Fibroblast of gingiva (primary cell): ENCODE measurements around the gene FOXP1.

ENCODE experiments used
- DNase-seq: peaks from one replicate; pipeline ENCODE4 v3.0.0-alpha.2; 2011; ENCODE audit warnings: low read depth

Gene FOXP1

DNA sequence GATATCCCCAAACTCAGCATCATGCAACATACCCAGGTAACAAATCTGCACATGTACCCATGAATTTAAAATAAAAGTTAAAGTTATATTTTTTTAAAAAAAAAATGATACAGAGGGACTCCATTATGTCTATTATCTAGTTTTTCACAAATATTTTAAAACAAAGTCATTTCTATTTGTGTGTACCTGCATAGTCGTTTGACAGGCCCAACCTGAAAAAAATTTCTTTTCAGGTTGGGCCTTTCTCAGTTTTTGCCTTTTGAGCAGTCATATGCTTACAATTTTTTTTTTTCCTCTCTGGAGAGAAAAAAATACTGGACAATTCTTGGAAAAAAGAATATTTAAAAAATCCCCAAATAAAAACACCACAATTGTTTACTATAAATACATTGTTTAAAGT, 459.5 kb downstream of the FOXP1 start:
- DNase-seq = no peak

DNA sequence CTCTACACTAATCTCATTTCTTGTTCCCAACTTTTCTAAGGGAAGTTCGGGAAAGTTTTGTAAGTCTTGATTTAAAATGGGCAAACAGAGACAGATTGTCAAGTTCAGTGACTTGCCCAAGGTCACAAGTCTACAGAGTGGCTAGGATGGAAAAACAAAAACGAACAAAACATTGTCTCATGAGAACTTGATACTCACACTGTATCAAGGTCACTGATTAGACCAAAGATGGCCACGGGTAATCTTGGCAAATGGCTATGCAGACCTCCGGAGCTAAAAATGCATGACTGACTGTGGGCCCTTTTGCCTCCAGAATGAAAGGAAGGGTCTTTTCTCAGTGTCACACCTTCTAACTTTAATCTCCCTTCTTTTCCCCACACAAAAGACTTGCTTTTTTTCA, 460.9 kb downstream of the FOXP1 start:
- no peak for DNase-seq

DNA sequence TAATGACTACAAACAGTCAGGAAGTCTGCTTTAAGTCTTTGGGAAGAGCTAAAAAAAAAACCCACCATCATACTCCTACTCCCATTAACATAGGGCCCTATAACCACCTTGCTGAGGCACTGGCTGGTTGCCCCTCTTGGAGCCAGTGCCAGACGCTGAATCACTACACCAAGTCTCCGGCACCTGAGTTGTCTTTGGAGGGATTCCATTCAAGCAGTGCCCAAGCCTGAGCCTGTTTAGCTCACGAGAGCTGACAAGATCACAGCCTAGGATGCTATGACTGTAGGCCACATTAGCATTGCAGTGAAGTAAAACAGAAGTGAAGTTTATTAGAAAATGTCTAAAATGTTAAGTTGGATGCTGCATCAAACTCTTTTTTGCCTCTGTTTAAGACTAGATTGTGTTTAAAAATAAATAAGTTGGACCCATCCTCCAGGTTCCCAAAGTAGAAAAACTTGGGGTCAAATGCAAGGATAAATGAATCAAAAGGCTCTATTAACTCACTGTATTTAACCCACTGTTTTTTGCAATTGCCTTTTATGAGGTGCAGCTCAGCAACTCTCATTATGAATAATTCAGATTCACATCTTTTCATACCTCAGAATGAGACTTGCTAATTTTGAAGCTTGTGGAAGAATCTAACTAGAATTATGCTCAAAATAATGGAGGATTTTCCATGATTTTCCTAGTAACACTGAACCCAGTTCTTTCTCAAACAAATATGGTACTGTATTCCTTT, 461.9 kb downstream of the FOXP1 start:
- no peak for DNase-seq

DNA sequence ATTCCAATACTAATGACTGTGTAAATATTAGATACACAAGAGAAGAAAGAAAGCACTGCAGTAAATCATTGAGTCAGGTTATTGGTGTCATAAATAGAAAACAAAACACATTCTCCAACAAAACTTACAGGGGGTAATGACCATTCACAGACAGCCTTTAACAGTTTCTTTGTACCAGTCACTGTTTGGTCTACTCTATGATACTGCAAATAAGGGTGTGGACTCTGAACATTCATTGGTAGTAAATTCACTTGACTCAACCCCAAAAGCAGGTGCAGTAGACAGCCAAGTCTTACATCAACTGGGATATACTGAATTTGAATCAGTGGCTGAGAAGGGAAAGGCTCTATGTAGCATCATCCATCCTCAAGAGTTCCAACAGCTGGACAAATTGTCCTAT, 463.5 kb downstream of the FOXP1 start:
- no peak for DNase-seq

DNA sequence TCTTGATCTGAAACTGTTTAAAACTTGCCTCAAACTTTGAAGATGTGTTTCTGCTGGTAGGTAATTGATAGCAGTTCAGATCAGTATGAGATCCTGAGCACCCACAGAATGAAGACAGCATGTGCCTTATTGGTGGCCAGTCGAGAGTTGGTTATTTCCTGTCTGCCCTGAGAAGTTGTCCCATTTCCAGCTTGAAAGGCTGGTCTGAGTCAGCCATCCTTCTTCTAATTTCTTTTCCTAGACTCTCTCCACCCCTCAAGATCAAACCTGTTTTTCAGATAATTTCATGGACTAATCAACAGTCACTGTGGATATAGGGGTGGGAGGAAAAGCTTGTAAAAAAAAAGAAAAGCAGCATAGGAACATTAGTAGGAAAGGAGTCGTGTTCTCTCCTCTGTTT, 464.4 kb downstream of the FOXP1 start:
- no peak for DNase-seq

DNA sequence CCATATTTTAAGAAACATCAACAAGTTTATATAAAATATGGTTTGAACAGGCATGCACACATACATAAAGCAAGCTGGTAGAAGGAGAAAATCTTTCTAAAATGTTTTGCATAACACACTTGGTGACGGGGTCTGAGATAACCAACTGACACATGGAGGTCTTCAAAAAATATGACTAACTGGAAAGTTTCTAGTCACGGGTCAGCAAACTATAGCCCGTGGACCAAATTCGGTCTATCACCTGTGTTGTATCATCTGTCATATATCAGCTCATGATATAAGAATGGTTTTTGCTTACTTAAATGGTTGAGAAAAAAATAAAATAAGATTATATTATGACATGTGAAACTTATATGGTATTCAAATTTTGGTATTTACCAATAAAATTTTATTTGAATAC, 465.1 kb downstream of the FOXP1 start:
- no peak for DNase-seq

DNA sequence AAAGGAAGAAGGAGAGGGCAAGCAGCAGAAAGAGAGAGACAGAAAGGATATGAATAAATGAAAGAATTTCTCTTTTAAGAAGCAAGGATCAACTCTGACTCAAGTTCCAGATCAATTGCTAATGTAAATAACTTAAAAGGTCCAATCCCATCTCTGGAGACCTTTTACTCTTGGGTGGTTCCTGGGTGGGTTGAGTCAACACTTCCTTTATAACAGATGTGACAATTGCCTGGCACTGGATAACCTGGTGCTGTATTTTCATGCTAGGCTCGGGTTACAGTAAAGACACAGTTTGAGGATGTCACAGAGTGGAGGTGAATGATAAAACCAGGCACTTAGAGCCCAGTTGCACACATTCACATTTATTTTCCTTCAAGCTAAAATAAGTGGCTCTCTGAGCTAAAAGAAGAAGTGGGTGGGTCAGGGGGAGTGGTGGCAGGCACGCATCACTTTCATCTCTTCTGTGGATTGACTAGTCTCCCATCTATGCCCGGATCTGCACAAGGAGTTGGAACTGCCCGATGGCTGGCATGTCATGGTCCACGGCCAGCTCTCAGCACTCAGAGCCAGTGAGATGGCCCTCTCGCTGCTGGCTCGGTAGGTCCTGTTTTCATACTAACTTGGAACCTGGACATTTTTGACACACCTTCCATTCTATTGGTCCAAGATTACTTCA, 465.8 kb downstream of the FOXP1 start:
- DNase-seq = peak; percentile 27

DNA sequence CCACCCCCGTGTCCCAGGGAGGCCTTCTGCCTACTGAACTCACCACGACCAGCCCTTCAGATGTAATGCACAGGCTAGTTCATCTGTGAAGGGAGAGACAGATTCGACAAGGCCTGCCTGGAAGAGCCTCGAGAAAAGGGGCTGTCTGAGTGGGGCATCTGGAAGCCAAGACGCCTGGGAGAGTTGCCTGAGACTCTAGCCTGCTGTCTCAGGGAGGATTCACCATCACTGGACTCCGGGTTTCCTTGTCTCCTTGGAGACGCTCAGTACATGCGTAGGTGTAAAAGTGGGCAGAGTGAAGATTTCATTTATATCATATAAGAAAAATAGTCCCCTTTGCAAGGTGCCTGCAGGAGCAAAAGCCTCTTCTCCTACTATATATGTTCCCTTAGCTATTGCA, 468.9 kb downstream of the FOXP1 start:
- DNase-seq = no peak

DNA sequence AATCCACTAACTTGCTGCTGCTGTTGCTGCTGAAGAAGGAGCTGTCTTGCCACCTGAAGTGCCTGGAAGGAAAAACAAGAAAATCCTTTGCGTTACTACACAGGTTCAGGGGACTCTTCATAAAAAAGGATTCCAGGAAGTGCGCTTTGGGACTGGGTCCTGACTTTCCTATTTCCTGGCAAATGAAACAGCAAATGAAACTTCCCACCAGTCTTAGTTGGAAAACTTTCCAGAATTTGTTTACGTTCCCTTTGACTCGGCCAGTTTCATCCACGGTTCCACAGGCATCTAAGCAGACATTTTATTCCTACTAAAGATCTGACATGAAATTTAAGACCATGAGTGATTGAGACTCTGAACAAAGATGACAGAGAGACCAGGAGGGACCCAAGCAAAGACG, 471.0 kb downstream of the FOXP1 start:
- DNase-seq = peak; percentile 44

DNA sequence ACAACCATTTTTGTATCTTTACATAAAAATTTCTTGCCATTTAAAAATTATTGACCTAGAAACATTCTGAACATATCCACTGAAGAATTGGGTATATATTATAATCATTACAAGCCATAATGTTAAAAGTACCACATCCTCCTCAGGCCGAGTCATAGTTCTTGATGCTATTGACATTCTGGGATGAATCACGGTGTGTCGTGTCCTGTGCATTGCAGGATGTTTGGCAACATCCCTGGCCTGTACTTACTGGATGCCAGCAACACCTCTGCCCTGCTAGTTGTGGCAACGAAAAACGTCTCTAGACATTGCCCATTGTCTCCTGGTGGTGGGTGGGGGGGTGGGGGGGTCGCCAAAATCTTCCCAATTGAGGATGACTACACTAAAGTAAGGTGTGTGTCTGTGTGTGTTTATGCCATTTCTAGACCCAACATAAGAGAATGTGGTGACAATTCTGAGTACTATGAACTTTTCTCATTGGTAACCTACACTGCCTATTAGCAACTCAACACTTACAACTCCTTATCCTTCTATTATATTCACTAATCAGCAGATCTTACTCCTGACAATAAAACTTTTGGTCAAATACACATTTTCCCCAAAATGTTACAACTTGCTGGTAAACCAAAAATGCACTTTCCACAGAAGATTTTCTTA, 471.6 kb downstream of the FOXP1 start:
- peak; percentile 92 for DNase-seq

DNA sequence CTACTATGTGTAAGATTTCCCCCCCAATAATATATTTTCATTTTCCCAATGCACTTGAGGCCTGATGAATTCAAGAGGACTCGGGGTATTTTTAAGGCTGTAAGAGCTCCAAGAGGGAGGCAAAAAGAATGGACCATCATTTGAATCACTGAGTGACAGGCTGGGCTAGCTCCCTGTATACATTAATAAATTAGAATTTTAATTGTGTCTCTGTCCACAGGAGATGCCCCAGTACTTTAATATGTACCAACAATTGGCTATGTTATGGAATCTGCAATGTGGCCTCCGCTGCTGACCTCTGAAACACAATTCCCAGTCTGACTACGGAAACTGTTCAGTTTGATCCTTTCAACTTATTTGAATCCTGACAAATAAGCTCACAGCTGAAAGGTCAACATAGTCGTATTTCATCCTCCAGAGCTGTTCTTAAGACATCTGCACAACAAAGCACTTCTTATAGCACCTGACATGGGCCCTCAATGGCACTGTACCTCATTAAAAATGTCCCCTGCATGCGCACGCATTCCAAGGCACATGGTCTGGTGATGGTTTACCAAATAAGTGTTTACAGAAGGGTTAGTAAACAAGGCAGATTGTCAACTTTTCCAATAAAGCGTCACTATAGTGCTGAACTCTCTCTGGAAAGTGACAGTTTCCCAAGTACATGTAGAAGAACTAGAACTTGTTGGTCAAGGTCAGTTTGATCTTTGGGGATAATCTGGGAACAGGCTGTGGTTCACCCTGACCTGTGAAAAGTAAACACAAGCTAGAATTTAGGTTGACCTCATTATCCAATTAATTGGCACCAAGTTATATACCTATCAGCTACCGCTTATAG, 472.9 kb downstream of the FOXP1 start:
- no peak for DNase-seq

DNA sequence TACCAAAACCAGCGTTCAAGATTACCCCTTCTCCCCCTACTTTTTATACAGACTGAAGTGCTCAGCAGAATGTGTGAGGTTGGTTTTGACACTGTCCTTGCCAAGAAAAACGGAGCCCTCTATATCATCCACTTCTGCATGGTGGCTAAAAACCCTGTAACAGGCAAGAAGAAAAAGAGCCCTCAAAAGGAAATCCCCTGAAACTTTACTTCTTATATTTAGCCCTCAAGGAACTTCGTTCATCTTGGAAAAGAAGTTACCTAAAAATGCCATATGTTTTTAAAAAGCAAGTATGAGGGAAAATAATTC, 473.6 kb downstream of the FOXP1 start:
- no peak for DNase-seq

DNA sequence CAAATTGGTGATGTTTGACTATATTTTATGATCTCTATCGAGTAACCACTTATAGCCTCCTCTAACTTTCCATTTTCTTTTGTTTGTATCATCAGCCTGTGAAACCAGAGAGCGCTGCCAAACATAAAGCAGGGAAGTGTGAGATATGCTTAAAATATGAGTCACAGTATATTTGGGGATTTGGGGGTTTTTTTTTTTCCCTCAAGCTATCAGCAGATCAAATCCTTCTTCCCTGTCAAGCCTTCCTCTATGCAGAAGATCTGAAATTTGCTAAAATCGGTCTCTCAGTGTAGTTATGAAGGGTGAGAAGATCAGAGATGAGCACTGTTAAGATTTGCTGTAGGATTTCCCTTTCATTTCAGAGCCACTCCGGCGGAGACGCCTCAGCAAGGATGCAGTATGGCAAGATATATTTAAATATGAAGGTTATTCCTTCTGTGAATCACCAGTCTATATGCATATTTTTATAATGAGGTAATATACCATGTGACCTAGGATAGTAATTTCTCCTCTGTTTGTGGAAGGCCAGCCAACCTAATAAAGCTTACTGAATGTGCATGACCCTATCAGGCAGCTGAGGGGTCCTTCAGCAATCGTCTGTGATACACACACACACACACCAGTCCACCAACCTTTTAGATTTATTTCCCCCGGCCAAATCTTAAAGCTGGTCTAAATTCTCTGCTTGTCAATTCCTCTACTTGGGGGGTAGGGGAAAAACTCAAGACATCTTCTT, 474.1 kb downstream of the FOXP1 start:
- DNase-seq = peak; percentile 54

DNA sequence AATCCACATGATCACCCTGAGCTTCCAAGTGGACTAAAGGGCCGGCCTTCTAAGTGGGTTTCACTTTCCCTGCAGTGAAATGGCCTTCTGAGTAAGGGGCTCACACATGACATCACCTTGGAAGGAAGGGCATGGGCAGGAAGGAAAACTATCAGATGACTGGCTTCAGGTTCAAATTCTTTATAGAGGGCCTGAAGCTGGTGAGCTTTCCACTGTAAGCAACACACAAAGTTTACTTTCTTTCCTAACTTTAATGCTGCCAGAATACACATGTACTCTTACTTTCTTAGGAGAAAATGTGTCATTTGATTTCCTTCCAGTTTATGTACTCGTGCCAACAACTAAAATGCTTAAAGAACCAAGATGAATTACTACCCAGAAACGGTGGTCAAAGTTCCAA, 475.6 kb downstream of the FOXP1 start:
- peak; percentile 53 for DNase-seq

DNA sequence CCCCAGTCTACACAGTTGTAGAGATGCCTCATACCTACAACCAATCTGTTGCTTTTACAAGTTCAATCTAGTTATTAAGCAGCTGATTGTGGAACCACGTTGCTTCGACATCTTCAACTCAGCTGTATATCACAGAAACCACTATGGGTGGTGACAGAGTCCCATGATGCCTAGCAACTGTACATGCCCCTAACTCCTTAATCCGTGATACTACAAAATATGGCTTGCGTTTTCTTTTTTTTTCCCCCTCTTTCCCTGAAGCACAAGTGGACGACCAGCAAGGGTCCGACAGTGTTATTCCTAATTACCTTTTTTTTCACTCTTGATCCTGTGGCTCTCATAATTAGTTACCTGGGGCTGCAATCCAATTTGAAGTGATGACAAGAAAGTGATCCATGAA, 478.6 kb downstream of the FOXP1 start:
- DNase-seq = no peak

DNA sequence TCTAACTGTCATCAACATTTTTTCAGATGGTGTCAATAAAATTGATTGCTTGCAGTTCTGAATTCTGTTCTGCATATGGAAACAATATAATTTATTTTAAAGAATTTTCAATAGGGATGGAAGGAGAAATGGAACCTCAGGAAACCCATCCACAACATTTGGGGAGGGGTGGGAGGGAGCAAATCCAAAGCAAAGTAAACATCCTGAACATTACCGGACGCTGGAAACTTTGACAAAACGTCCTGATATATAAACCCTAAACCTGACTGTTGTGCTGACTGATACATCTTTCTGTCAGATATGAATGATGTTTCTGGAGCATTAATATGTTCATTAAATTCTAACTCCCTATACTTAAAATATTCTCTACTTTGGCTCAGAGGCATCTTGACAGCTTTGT, 479.0 kb downstream of the FOXP1 start:
- no peak for DNase-seq

DNA sequence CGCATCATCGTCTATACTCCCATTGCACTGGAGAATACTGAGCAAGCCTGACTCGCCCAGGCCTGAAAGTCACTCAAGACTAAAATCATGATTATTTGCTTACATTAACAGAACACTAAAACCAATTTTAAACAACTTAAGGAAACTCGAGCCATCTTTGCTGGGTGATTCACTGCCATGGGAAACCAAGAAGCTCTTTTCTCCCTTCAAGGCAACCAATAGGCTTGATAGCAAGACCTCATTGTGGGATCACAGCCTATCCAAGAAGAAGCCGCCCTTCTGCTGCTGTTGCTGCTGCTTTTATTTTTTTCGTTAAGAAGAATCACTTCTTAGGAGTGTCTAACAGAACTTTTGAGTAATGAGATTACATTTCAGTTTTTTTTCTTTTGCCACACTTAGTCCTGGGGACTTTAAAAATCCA, 479.4 kb downstream of the FOXP1 start:
- DNase-seq = peak; percentile 93

DNA sequence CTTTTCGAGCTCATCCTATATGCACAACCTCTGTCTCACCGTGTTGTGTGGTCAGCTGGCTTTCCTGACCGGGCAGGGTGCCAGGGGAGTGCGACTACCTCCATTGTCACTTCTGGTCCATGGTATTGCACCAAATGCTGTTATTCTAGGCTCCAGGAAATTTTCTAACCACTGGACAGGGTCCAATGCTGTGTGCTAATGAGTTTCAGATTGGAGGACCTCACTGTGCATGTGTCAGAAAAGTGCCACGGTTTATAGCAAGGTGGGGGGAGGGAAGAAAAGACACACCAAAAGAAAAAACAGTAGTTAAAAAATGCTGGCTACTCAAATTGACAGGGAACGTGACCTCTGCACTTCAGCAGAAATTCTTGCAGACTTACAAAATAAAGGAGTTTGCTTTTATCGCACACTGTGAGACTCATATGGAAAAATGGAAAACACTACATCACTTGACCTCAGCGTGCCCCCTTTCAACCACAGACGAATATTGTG, 480.1 kb downstream of the FOXP1 start:
- DNase-seq = peak; percentile 80

DNA sequence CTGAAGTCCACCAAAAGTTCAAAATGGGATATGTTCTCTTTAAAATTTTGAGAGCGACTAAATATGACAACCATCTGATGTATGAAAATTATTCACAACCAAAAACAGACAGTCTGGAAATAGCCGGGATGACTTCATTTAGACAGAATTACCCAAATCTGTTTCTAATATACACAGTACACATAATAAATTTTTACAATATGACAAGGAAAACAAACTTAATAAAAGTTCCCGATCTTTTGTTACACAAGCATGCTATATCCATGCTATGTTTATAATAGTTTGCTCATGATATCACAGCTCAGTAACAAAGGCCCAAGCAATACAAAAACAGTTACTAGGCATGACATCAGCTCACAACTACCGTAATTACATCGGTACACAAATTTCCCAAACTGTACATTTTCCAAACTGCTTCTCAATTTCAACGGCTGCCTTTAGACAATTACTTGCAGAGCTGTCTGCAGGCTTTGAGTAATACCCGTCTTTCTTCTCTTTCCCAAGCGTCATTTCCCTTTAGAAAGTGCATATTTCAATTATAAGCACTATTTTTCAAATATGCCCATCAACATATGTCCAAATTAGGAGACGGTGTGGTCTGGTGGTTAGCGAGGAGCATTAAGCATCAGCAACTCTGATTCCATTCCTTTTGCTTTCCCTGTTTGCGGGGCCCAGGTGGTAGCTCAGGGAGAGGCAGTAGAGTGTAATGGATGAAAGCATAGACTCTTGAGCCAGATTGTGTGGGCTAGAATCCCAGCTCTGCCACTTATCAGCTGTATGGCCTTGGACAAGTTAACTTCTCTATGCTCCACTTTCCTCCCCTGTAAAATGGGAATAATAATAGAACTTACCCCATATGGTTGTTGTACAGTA, 481.2 kb downstream of the FOXP1 start:
- peak; percentile 99 for DNase-seq

DNA sequence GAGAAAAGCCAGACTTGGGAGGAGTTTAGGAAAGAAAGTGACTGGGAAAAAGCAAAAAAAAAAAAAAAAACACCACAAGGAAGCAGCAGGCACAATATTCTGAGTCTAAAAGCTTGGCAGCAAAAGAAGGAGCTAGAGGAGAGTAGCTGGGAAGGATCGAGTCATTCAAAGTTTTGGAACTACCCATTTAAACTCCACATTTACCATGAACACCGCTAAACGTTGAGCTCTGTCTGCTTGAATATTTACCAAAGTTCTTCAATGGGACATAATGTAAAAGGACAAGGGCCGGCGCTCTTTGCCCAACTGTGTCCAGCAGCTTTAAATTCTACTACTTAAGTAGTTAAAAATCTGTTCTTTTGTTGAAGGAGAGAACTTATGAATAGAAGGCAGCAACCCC, 481.9 kb downstream of the FOXP1 start:
- DNase-seq = peak; percentile 24

DNA sequence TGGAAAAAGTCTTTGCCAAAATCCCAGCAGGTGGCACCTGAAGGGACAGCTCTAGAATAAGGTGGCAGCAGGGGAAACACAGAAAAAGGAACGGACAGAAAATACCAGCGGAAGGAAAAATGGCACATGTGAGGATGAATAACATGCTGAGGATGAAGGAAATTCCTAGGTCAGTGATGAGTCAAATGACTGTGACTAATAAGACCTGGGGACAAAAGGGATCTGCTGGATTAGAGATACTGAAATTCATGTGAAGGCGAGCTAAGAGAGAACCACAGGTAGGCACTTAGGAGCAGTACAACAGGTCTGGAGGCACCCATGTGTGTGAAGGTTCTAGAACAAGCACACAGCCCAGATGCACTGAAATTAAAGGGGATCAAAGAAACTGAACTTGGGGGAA, 482.5 kb downstream of the FOXP1 start:
- peak; percentile 45 for DNase-seq
